Keratinocyte (primary cell): ENCODE measurements around the gene SLC38A1. TPM values are rescaled to one million over a fixed set of nuclear protein-coding genes. Genes with fewer than 3 reads are reported as not detected.

Experiments used
- DNase-seq: peaks from one replicate; pipeline ENCODE4 v3.0.0-alpha.2; 2011; ENCODE audit warnings: low read depth, missing footprints, low spot score
- FAIRE-seq: peaks from 2 replicates; lab custom pipeline; 2011; peaks lifted over from hg19 to GRCh38; lab: Jason Lieb, UNC
- H2AFZ ChIP-seq: 2 replicates; pipeline ENCODE4 v1.6.0; 2012; ENCODE audit warnings: low read length, control low read depth, inconsistent platforms; ENCODE audit not compliant: control insufficient read depth
- H3K27ac ChIP-seq: 2 replicates; pipeline ENCODE4 v1.5.1; 2011; ENCODE audit warnings: low read length; ENCODE audit not compliant: control insufficient read depth, insufficient read depth
- H3K27me3 ChIP-seq: 3 replicates; pipeline ENCODE4 v1.6.0; 2011; ENCODE audit warnings: low read length; ENCODE audit not compliant: control insufficient read depth, insufficient read depth; ENCODE audit errors: extremely low read depth
- H3K36me3 ChIP-seq, 2 experiments: 2 replicates in 1 of 2; 3 replicates in 1 of 2; pipeline ENCODE4 v1.5.1; 2011; ENCODE audit warnings: low read length in 2 of 2, mild to moderate bottlenecking in 1 of 2; ENCODE audit not compliant: control insufficient read depth in 2 of 2, insufficient read depth in 2 of 2; ENCODE audit errors: extremely low read depth in 1 of 2
- H3K4me1 ChIP-seq: 3 replicates; pipeline ENCODE4 v1.5.1; 2011; ENCODE audit warnings: low read length; ENCODE audit not compliant: control insufficient read depth, insufficient read depth; ENCODE audit errors: extremely low read depth
- H3K4me2 ChIP-seq: 3 replicates; pipeline ENCODE4 v1.6.0; 2011; ENCODE audit warnings: low read depth, low read length; ENCODE audit not compliant: control insufficient read depth, insufficient read depth; ENCODE audit errors: extremely low read depth
- H3K4me3 ChIP-seq, 3 experiments: fragments of 200-600 bp in 1 of 3; sonication (generic) in 1 of 3; 2 replicates in 2 of 3; 3 replicates in 1 of 3; pipeline ENCODE4 v1.5.1; 2011 to 2016; ENCODE audit warnings: low read length in 3 of 3, mild to moderate bottlenecking in 3 of 3, control low read depth in 2 of 3, inconsistent platforms in 1 of 3, low read depth in 1 of 3, mixed read lengths in 1 of 3, mixed run types in 1 of 3, moderate library complexity in 1 of 3; ENCODE audit not compliant: control insufficient read depth in 2 of 3, insufficient read depth in 2 of 3; ENCODE audit errors: extremely low read depth in 1 of 3
- H3K79me2 ChIP-seq: 2 replicates; pipeline ENCODE4 v1.6.0; 2012; ENCODE audit warnings: low read length; ENCODE audit not compliant: control insufficient read depth, insufficient read depth
- H3K9ac ChIP-seq: 3 replicates; pipeline ENCODE4 v1.6.0; 2011; ENCODE audit warnings: low read length; ENCODE audit not compliant: control insufficient read depth, insufficient read depth; ENCODE audit errors: extremely low read depth
- H3K9me1 ChIP-seq: 3 replicates; pipeline ENCODE4 v1.6.0; 2011; ENCODE audit warnings: low read length; ENCODE audit not compliant: control insufficient read depth, insufficient read depth; ENCODE audit errors: extremely low read depth
- H3K9me3 ChIP-seq: 2 replicates; pipeline ENCODE4 v1.5.1; 2012; ENCODE audit warnings: low read depth, low read length; ENCODE audit not compliant: control insufficient read depth
- H4K20me1 ChIP-seq: 3 replicates; pipeline ENCODE4 v1.6.0; 2011; ENCODE audit warnings: low read length; ENCODE audit not compliant: control insufficient read depth, insufficient read depth; ENCODE audit errors: extremely low read depth
- EZH2 ChIP-seq: IDR thresholded peaks from one replicate; pipeline ENCODE4 v1.6.1; 2012; ENCODE audit warnings: inconsistent platforms, mild to moderate bottlenecking, low read length, moderate library complexity
- dilution Hi-C: fragments of 300-500 bp; cut with MboI; formaldehyde crosslinking; loops from one replicate; pipeline ENCODE4 v1.7.0; 2020; ENCODE audit warnings: low sequenced_read_pairs; ENCODE audit not compliant: extremely low pct_ligation_motif_present
- polyA plus RNA-seq, 5 experiments: library from polyadenylated mRNA; depleted of rRNA in 3 of 5; stranded (reverse) in 3 of 5; stranded (forward) in 1 of 5; unstranded in 1 of 5; fragments of >200 nt; gene quantifications; 1 replicate in 1 of 5; 2 replicates in 3 of 5; 3 replicates in 1 of 5; pipeline versions ENCODE4 v1.2.1 to v1.2.3, GENCODE V29; 2011 to 2012; ENCODE audit warnings: missing spikeins in 2 of 5, low read depth in 1 of 5, low replicate concordance in 1 of 5
- TF ChIP-seq, protein P1 (sequence below), 3 experiments: IDR thresholded peaks in 1 of 3; conservative IDR thresholded peaks in 1 of 3; optimal IDR thresholded peaks in 1 of 3; 2 replicates in 2 of 3; 3 replicates in 1 of 3; pipeline versions ENCODE3 to v1.5.1; 2011; ENCODE audit warnings: low read length in 3 of 3, mild to moderate bottlenecking in 3 of 3, moderate library complexity in 2 of 3, control low read depth in 1 of 3, inconsistent platforms in 1 of 3; ENCODE audit not compliant: insufficient read depth in 2 of 3; ENCODE audit errors: extremely low read depth in 1 of 3

The SLC38A1 gene
- polyA plus RNA-seq, 1 donor (not counting 4 experiments of a cell fraction or from before 2014, with no cell fraction given), result 134 TPM

DNA sequence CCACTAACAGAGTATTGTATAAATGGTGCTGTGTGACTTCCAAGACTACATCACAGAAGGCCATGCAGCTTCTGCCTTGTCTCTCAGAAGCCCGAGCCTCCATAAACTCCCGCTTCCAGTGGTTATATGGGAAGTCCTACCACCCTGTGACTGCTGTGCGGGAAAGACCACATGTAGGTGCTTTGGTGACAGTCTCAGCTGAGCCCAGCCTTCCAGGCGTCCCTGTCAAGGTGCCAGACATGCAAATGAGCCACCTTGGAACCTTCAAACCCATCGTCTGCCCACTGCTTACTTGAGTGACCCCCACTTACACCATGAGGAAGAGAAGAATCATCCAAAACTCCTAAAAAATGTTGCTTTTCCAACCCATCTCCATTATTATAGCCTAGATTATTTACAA is 123.0 kb downstream of the SLC38A1 start:
- H3K9ac ChIP-seq, result no peak overlapping the region
- no peak overlapping the region for H2AFZ ChIP-seq
- dilution Hi-C loops, result no loop called here
- H3K27me3 ChIP-seq, result no peaks in the 10 kb centered on the region
- FAIRE-seq (no peak), DNase-seq (no peak)
- no peak overlapping the region for H3K27ac ChIP-seq
- TF ChIP-seq, protein P1, sequence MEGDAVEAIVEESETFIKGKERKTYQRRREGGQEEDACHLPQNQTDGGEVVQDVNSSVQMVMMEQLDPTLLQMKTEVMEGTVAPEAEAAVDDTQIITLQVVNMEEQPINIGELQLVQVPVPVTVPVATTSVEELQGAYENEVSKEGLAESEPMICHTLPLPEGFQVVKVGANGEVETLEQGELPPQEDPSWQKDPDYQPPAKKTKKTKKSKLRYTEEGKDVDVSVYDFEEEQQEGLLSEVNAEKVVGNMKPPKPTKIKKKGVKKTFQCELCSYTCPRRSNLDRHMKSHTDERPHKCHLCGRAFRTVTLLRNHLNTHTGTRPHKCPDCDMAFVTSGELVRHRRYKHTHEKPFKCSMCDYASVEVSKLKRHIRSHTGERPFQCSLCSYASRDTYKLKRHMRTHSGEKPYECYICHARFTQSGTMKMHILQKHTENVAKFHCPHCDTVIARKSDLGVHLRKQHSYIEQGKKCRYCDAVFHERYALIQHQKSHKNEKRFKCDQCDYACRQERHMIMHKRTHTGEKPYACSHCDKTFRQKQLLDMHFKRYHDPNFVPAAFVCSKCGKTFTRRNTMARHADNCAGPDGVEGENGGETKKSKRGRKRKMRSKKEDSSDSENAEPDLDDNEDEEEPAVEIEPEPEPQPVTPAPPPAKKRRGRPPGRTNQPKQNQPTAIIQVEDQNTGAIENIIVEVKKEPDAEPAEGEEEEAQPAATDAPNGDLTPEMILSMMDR (optimal IDR thresholded peaks at IDR 0.05 in 1 of 3, IDR thresholded peaks at IDR 0.05 in 1 of 3, conservative IDR thresholded peaks at IDR 0.05 in 1 of 3; ENCODE audit: extremely low read depth in 1 of 3, insufficient read depth in 2 of 3, low read length in 3 of 3), result no peak
- no peak for TF ChIP-seq EZH2
- H3K79me2 ChIP-seq, result no peaks in the 10 kb centered on the region
- no peaks in the 10 kb centered on the region for H3K9me1 ChIP-seq
- H3K9me3 ChIP-seq, result no peaks in the 10 kb centered on the region
- H3K4me2 ChIP-seq, result no peak overlapping the region
- H3K4me1 ChIP-seq, result no peaks in the 10 kb centered on the region
- no peak overlapping the region for H3K4me3 ChIP-seq
- no peaks in the 10 kb centered on the region for H4K20me1 ChIP-seq
- H3K36me3 ChIP-seq, result no peaks in the 10 kb centered on the region

DNA sequence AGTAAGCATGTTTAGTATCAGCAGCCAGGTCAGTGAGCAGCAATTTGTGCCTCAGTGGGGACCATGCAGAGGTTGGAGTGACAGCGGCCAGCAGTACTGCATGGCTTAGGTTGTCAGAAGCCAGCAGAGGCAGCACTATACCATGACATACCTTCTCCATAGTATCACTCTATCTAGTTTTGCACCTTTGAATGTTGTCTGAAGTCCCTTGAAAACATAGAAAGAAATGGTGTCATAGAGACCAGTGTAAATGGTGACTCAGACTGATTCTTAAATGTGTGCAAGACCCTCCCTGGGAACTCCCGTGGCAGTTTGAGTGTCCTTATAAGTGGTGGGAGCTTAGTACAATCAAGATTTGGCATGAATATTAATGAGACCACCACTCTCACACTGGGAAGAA is 124.4 kb downstream of the SLC38A1 start:
- H3K9me3 ChIP-seq, result no peaks in the 10 kb centered on the region
- no peak overlapping the region for H3K27ac ChIP-seq
- H2AFZ ChIP-seq, result no peak overlapping the region
- no peaks in the 10 kb centered on the region for H3K9me1 ChIP-seq
- no peaks in the 10 kb centered on the region for H3K27me3 ChIP-seq
- FAIRE-seq (no peak), DNase-seq (no peak)
- no peaks in the 10 kb centered on the region for H4K20me1 ChIP-seq
- H3K9ac ChIP-seq, result no peak overlapping the region
- no peaks in the 10 kb centered on the region for H3K4me1 ChIP-seq
- no peaks in the 10 kb centered on the region for H3K36me3 ChIP-seq
- dilution Hi-C loops, result no loop called here
- no peak overlapping the region for H3K4me3 ChIP-seq
- TF ChIP-seq EZH2, result no peak
- no peak overlapping the region for H3K4me2 ChIP-seq
- H3K79me2 ChIP-seq, result no peaks in the 10 kb centered on the region

DNA sequence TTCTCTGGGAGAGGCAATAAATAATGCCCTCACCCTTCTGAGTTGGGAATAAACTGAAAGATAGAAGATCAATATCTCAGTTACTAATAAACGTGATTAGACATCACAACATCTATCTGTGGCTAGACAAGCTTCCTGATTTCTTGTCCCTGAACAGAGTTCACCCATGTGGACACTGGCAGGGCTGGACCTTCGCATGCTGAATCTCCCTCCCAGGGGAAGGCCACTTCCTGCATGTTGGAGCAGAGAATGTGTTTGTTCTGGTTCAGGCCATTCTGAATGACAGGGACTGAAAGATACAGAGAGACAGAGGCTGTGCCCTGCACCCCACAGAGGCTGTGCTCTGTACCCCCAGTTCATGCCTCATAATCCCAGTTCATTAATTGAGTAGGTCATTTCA is 132.6 kb downstream of the SLC38A1 start:
- Histone ChIP-seq H3K9ac (no peak overlapping the region), H3K27me3 (no peaks in the 10 kb centered on the region), H3K79me2 (no peaks in the 10 kb centered on the region), H3K9me1 (no peaks in the 10 kb centered on the region), H4K20me1 (no peaks in the 10 kb centered on the region), H3K27ac (no peak overlapping the region), H3K4me2 (no peak overlapping the region), H3K36me3 (no peaks in the 10 kb centered on the region), H3K4me1 (no peaks in the 10 kb centered on the region), H3K9me3 (no peaks in the 10 kb centered on the region), H2AFZ (no peak overlapping the region), H3K4me3 (no peak overlapping the region)
- DNase-seq (no peak), FAIRE-seq (no peak)
- dilution Hi-C loops, result no loop called here
- TF ChIP-seq, protein P1 (optimal IDR thresholded peaks at IDR 0.05 in 1 of 3, IDR thresholded peaks at IDR 0.05 in 1 of 3, conservative IDR thresholded peaks at IDR 0.05 in 1 of 3; ENCODE audit: extremely low read depth in 1 of 3, insufficient read depth in 2 of 3, low read length in 3 of 3), result no peak
- TF ChIP-seq EZH2, result no peak
